GM19455 (cell line): ENCODE measurements around the gene FBXO2.
"Not testable (repeated sequence)": the region's sequence is repeated elsewhere in the genome, so short reads cannot be mapped to it uniquely, and the experiment has no call there.

Experiments used
- ATAC-seq: cut with Tn5 transposase; IDR thresholded peaks from one replicate; pipeline ENCODE4 v1.9.1; 2021; ENCODE audit not compliant: unreplicated experiment

The FBXO2 gene

DNA sequence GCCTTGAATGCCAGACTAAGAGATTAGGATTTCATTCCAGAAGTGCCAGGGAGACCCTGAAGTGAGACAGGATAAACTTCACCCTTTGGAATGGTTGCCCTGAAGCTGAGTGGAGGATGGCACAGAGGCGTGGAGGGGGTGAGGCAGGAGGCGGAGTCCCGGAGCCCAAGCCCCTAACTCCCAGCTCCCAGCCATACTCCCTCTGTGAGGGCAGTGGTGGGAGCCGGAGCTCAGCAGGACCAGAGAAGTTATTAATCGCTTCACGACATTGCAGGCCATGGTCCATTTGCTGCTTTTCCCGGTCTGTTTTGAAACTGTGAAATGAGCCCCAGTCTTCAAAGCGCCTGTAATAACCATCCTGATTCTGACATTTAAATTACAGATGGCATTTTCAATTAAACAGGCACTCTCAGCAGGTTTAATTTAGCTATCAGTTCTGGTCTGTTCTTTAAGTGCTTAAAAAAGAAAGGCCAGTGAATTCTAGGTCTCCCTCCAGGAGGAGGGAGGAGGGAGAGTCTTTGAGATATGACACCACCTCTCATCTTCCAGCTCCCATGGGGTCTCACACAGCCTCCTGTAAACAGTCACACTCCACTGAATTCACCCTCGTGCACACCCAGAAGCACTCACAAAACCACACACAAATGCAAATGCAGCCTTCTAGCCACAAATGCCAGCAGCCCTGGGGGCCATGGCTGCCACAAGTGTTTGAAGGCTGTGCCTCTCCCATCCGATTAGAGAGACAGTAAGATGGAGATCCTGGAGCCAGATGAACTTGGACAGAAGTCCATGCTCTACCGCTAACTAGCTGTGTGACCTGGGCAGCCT is 19.6 kb downstream of the FBXO2 start:
- ATAC-seq: no peak

DNA sequence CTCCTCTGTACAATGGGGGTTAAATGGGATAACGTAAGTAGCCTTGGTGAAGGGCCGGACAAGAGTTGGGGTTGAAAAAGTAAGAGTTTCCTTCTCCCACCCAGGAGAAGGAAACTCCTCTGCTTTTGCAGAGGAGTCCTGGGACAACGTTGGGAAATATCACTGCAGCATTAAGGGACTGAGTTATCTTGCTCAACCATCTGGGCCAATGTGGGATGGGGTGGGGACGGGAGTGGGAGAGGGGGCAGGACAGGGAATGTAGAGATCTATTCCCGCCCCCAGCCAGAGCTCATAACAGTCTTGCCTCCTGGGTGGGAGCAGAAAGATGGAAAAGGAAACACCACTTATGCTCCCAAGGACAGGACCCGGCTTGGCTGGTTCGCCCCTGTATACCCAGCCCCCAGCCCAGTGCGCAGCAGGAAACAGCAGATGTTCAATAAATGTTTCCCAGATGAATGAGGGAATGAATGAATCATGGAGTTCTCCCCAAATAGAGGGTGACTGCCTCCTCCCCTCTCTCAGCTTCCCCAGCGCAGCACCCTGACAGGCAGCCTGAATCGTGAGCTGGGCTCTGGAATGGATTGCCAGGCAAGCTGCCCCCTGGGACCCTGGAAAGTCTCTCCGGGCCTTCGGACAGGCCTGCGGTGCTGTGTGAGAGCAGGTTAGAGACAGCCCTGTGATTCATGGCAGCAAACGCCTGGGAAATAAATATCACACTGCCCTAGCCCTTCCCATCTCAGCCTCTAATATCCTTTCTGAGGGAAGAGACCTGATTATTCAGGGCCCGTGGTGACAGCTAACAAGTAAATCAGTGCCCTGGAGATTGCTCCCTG is 24.8 kb downstream of the FBXO2 start:
- no peak for ATAC-seq

DNA sequence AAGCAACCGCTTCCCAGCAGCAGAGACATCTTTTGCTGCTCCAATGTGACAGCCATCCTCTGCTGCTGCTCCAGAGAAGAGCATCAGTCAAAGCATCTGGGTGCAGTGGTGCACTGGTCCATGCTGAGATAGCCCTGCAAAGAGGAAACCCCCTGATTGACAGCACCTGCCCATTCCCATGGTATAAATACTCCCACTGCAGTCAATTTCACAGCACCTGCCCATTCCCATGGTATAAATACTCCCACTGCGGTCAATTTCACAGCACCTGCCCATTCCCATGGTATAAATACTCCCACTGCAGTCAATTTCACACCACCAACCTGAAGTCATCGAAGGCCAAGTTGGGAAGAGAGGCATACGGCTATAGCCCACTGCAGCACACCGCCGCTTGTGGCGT is 25.5 kb downstream of the FBXO2 start:
- no peak for ATAC-seq

DNA sequence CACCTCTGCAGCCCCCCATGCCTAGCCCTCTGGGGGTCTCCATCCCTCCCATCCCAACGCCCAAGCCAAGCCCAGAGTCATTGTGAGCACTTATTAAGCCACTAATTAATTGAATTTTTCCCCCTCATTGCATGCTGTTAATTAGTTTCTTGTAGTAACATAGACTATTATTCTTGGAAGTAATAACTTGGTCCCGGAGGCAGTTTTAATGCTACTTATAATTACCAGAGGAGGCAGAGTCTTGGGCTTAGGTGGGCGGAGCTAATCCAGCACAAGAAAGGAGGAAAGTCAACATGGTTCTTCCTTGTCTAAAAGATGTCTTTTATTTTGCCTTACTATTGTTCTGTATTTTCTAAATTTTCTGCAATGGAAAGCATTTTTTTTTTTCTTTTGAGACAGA is 27.7 kb downstream of the FBXO2 start:
- ATAC-seq: no peak

DNA sequence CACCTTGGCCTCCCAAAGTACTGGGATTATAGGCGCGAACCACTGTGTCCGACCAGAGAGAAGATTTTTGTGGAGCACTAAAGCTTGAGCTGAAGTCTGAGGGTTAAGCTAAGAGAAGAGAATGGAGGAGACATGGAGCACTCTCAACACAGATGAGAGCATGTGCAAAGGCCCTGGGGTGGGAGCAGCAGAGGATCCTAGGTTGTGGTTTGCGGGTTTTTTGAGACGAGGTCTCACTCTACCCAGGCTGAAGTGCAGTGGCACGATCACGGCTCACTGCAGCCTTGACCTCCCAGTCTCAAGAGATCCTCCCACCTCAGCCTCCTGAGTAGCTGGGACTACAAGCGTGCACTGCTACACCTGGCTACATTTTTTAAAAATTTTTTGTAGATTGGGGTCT is 30.5 kb downstream of the FBXO2 start:
- ATAC-seq: no peak

DNA sequence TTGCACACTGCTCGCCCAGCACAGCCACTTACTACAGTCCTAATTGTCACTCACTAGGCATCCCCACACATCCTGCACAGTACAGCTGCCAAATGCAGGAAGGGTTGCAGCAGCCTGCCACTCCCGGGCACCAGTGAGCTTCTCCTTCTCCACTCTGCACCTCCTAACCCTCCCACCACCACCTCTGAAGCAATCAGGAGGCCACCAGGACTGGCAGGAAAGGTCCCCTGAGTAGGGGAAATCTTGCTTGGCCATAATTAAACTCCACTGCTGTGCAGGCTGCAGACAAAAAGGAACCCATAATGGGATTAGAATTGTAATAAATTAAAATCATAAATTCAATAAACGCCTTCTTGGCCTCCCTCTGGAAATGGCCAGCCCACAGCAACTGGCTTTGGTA is 31.8 kb downstream of the FBXO2 start:
- ATAC-seq: no peak

DNA sequence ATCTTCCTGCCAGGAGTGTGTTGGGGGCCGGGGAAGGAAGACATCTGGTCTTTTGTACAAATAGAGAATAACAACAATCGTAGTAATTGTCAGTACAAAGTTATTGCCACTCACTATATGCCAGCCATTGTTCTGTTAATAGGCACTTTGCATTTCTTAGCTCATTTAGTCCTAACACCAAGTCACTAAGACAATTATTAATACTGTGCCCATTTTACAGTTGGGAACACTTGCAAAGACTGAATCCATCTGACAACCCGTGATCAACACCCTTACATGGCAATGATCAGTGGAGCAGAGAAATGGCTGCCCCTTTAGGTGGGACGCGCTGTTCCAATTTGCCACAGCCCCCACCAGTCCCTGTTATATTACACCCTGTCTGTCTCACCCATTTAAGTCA is 33.3 kb downstream of the FBXO2 start:
- ATAC-seq: no peak

DNA sequence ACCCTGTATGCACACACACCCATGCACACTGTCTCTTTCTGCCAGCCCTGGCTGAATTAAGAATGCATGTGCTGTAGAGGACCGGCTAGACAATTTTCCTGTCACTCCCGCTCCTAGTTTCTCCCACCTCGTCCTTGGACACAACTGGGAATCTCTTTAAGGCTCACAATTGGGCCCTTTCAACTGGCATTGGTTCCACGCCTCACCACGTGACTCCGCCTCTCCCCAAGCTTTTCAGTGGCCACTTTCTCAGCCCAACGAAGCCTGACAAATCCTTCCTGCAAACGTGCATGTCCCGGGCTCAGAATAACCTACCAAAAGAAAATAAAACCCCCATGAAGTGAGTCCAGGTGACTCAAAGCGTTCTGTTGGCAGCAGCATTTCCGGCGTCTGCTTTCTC is 33.8 kb downstream of the FBXO2 start:
- no peak for ATAC-seq

DNA sequence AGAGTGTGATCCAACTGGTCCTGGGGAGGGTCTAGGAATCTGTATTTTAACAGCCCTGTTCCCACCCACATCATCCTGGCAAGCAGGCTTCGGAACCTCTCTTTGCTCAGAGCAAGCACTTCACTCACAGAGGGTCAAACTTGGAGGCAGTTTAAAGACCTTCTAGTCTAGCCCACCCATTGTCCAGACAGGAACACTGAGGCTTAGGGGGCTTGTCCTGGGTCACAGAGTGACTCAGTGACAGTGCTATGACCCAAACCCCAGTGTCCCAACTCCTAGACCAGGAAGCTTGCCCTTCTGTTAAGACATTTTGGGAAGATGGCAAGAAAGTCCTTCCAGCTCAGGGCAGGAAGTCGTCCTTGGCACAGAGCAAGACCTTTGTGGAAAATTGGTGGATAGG is 36.5 kb downstream of the FBXO2 start:
- ATAC-seq: no peak

DNA sequence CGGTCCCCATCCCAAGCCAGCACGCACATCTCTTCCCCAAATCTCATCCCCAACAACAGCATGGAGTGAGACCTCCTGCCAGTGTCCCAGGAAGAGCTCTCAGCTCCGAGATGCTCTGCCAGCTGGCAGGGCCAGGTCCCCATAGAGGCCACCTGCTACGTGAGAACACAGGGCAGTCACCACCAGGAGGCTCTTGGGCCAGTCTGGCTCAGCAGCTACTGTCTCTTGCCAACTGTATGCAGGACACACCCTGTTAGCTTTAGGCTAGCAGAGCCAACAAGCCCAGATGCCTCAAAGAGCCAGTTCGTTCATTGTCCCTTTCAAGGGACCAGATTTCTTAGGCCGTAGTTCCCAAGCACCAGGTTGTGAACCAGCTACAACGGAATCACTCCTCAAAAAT is 36.9 kb downstream of the FBXO2 start:
- ATAC-seq: no peak

- no peak for ATAC-seq
Observed at GRCh38 chr1:11616766-11617165, 37.5 kb downstream of the FBXO2 start.

DNA sequence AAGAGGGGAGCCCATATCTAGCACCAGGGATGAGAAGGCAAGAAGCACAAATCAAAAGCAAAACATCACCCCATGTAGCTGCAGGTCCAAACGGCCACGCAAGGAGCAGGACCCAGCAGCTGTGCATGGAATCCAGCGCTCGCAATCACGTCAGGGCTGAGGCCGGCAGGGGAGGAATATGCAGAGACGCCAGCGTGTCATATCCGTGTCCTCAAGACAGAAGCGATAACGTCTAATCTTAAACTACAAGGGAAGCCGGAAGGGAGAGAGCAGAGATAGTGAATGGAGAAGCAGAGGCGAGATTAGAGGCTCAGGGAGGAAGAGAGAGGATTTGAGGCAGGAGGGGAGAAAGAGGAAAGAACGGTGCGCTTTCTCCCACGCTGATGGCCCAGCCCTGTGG is 39.1 kb downstream of the FBXO2 start:
- ATAC-seq: no peak

GRCh38 chr1:11613347-11613746 is 40.9 kb downstream of the FBXO2 start:
- no peak for ATAC-seq

GRCh38 chr1:11611638-11612327 is 42.4 kb downstream of the FBXO2 start:
- no peak for ATAC-seq

- no peak for ATAC-seq
Observed at GRCh38 chr1:11610629-11611180, 43.5 kb downstream of the FBXO2 start.

DNA sequence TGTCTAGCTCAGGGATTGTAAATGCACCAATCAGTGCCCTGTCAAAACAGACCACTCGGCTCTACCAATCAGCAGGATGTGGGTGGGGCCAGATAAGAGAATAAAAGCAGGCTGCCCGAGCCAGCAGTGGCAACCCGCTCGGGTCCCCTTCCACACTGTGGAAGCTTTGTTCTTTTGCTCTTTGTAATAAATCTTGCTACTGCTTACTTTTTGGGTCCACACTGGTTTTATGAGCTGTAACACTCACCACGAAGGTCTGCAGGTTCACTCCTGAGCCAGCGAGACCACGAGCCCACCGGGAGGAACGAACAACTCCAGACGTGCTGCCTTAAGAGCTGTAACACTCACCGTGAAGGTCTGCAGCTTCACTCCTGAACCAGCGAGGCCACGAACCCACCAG is 44.9 kb downstream of the FBXO2 start:
- ATAC-seq: not testable (repeated sequence)

- ATAC-seq: not testable (repeated sequence)
Observed at GRCh38 chr1:11608596-11609130, 45.6 kb downstream of the FBXO2 start.

GRCh38 chr1:11606775-11607174 is 47.5 kb downstream of the FBXO2 start:
- ATAC-seq: no peak

- ATAC-seq: no peak
Observed at GRCh38 chr1:11602981-11603380, 51.2 kb downstream of the FBXO2 start.

DNA sequence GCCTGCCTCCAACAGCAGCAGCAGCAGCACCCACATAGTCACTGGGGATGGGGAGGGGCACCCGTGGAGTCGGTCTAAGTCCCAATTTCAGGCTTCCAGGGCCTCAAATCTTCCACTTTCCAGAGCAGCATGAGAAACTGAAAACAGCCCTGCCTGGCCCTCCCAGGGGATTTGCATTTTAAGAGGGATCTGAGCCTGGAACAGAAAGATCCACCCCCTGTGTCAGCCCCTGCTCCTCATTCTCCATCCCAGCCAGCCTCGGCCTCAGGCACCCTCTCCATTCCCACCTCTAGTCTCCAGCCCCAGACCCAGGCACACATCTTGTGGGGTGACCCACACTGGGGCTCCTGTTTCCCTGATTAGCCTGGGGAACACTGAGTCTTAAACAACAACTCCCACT is 51.8 kb downstream of the FBXO2 start:
- ATAC-seq: no peak

GRCh38 chr1:11600836-11601235 is 53.4 kb downstream of the FBXO2 start:
- ATAC-seq: no peak
